Endometrial microvascular endothelial cells (primary cell): ENCODE measurements around the gene TBX10. TPM values are rescaled to one million over a fixed set of nuclear protein-coding genes. Genes with fewer than 3 reads are reported as not detected.
"Not testable (repeated sequence)": the region's sequence is repeated elsewhere in the genome, so short reads cannot be mapped to it uniquely, and the experiment has no call there.

Source experiments
- in situ Hi-C: cut with HindIII; loops from 2 replicates; pipeline ENCODE4 v1.10.0; 2017; ENCODE audit warnings: low sequenced_read_pairs, low pct_unique_long_range_greater_than_20kb; ENCODE audit errors: inconsistent ontology term
- total RNA-seq: library from RNA; depleted of rRNA; stranded (reverse); fragments of >200 nt; gene quantifications from one replicate; pipeline ENCODE4 v1.2.3, GENCODE V29; 2015; ENCODE audit errors: inconsistent ontology term

Gene TBX10
- total RNA-seq, 1 donor from 2014 or later = not detected

- in situ Hi-C loops = no loop called here
Observed at GRCh38 chr11:67648140-67648795, 8.7 kb upstream of the TBX10 start.

- in situ Hi-C loops = no loop called here
Observed at GRCh38 chr11:67647471-67647870, 7.9 kb upstream of the TBX10 start.

- in situ Hi-C loops = no loop called here
Observed at GRCh38 chr11:67646535-67647336, 7.2 kb upstream of the TBX10 start.

- in situ Hi-C loops = no loop called here
Observed at GRCh38 chr11:67645521-67646461, 6.2 kb upstream of the TBX10 start.

- in situ Hi-C loops = no loop called here
Observed at GRCh38 chr11:67644472-67645418, 5.2 kb upstream of the TBX10 start.

GRCh38 chr11:67644042-67644441 is 4.5 kb upstream of the TBX10 start:
- in situ Hi-C loops = no loop called here

GRCh38 chr11:67642173-67643120 is 2.9 kb upstream of the TBX10 start:
- in situ Hi-C loops = no loop called here

GRCh38 chr11:67641338-67642172 is 2.0 kb upstream of the TBX10 start:
- in situ Hi-C loops = no loop called here

GRCh38 chr11:67640758-67641337 is 1.3 kb upstream of the TBX10 start:
- in situ Hi-C loops = no loop called here

GRCh38 chr11:67640021-67640757 is 626 bp upstream of the TBX10 start:
- in situ Hi-C loops = no loop called here

GRCh38 chr11:67638535-67639437 is 777 bp downstream of the TBX10 start:
- in situ Hi-C loops = no loop called here

- in situ Hi-C loops = not testable (repeated sequence)
Observed at GRCh38 chr11:67637441-67637840, 2.1 kb downstream of the TBX10 start.

GRCh38 chr11:67636962-67637361 is 2.6 kb downstream of the TBX10 start:
- in situ Hi-C loops = no loop called here

- in situ Hi-C loops = no loop called here
Observed at GRCh38 chr11:67635231-67635521, 4.4 kb downstream of the TBX10 start.
